ENCODE data around the gene FGF21.
A peak's percentile ranks its signal among the peaks of the same experiment; 100 is the strongest.

Gene FGF21

GRCh38 chr19:48752496-48753365, 2.6 kb upstream of the FGF21 start, which contains the start of gene FUT1 (continued):
- TF ChIP-seq ZNF140 (tag by site-specific recombination; IDR thresholded peaks at IDR 0.05) (no peak), ZNF426 (tag by site-specific recombination; IDR thresholded peaks at IDR 0.05) (no peak), INSM2 (tag by site-specific recombination; IDR thresholded peaks at IDR 0.05) (no peak), ZNF707 (tag by site-specific recombination; IDR thresholded peaks at IDR 0.05) (no peak), ZNF677 (tag by site-specific recombination; IDR thresholded peaks at IDR 0.05) (no peak), FEZF1 (tag by site-specific recombination; IDR thresholded peaks at IDR 0.05) (peak; percentile 21; the same call in 1 of the 2 replicates), ZNF132 (tag by site-specific recombination; IDR thresholded peaks at IDR 0.05; ENCODE audit: borderline replicate concordance) (no peak), ZBTB48 (tag by site-specific recombination; IDR thresholded peaks at IDR 0.05) (peak; percentile 100), HOXC10 (CRISPR knock-in tag; IDR thresholded peaks at IDR 0.05) (no peak), ZNF302 (tag by site-specific recombination; IDR thresholded peaks at IDR 0.05; ENCODE audit: low read depth) (no peak), TRIM28 (IDR thresholded peaks at IDR 0.05; ENCODE audit: borderline replicate concordance, low read length) (no peak), ZNF626 (tag by site-specific recombination; IDR thresholded peaks at IDR 0.05) (no peak), ZNF423 (tag by site-specific recombination; IDR thresholded peaks at IDR 0.05) (peak; percentile 24; the same call in 1 of the 2 replicates), ZFP69B (tag by site-specific recombination; IDR thresholded peaks at IDR 0.05) (peak; percentile 100), YY1 (tag by site-specific recombination; IDR thresholded peaks at IDR 0.05) (no peak), ZNF292 (tag by site-specific recombination; IDR thresholded peaks at IDR 0.05; ENCODE audit: borderline replicate concordance, low read depth) (no peak), ZNF501 (tag by site-specific recombination; IDR thresholded peaks at IDR 0.05) (peak; percentile 68; the same call in 1 of the 2 replicates), ZNF48 (tag by site-specific recombination; IDR thresholded peaks at IDR 0.05) (no peak), ZNF138 (tag by site-specific recombination; IDR thresholded peaks at IDR 0.05; ENCODE audit: borderline replicate concordance) (no peak), KLF17 (tag by site-specific recombination; IDR thresholded peaks at IDR 0.05) (peak; percentile 92), ZBTB17 (tag by site-specific recombination; IDR thresholded peaks at IDR 0.05) (peak; percentile 95), ZBTB49 (tag by site-specific recombination; IDR thresholded peaks at IDR 0.05; ENCODE audit: low read depth) (no peak), ELK4 (IDR thresholded peaks at IDR 0.05; ENCODE audit: borderline replicate concordance, low read depth, low read length) (no peak), ZNF791 (tag by site-specific recombination; IDR thresholded peaks at IDR 0.05) (no peak), REPIN1 (tag by site-specific recombination; IDR thresholded peaks at IDR 0.05; ENCODE audit: low read depth) (peak; percentile 47; the same call in 1 of the 2 replicates), ZSCAN16 (tag by site-specific recombination; IDR thresholded peaks at IDR 0.05) (no peak), ZNF404 (tag by site-specific recombination; IDR thresholded peaks at IDR 0.05) (no peak), ZNF843 (tag by site-specific recombination; IDR thresholded peaks at IDR 0.05) (peak; percentile 31; the same call in 1 of the 2 replicates), SCRT1 (tag by site-specific recombination; IDR thresholded peaks at IDR 0.05; ENCODE audit: borderline replicate concordance) (0 out of 2 replicates have a peak, but pooled peaks have one; percentile 22), TCF7L2 (IDR thresholded peaks at IDR 0.05; ENCODE audit: borderline replicate concordance, low read depth, low read length) (no peak), ZNF335 (tag by site-specific recombination; conservative IDR thresholded peaks at IDR 0.05) (peak; percentile 47), ZIC2 (tag by site-specific recombination; IDR thresholded peaks at IDR 0.05) (peak; percentile 51; the same call in 1 of the 2 replicates), ZNF23 (tag by site-specific recombination; IDR thresholded peaks at IDR 0.05; ENCODE audit: borderline replicate concordance) (no peak), ZNF704 (tag by site-specific recombination; IDR thresholded peaks at IDR 0.05) (no peak)
